ENCODE data around the gene PLEKHA5.

The PLEKHA5 gene

GRCh38 chr12:19183121-19183838 is 53.7 kb downstream of the PLEKHA5 start:
- Histone ChIP-seq H3K4me1 (no peaks in the 10 kb centered on the region), H3K27me3 (ENCODE audit: control insufficient read depth, insufficient read depth, low read length) (no peaks in the 10 kb centered on the region), H3K4me2 (ENCODE audit: low read length) (no peak overlapping the region), H3K4me3 (ENCODE audit: low read depth, low read length) (no peak overlapping the region), H3K79me2 (no peaks in the 10 kb centered on the region), H3K36me3 (ENCODE audit: control insufficient read depth, insufficient read depth, low read length) (no peaks in the 10 kb centered on the region), H2AFZ (no peak overlapping the region), H3K9me3 (ENCODE audit: control insufficient read depth, low read length) (no peaks in the 10 kb centered on the region), H3K9ac (no peak overlapping the region), H3K27ac (no peak overlapping the region)
- TF ChIP-seq CTCF (IDR thresholded peaks at IDR 0.05) = no peak

- Histone ChIP-seq H3K4me1 (no peaks in the 10 kb centered on the region), H3K27me3 (ENCODE audit: control insufficient read depth, insufficient read depth, low read length) (no peaks in the 10 kb centered on the region), H3K36me3 (ENCODE audit: control insufficient read depth, insufficient read depth, low read length) (no peaks in the 10 kb centered on the region), H3K27ac (no peak overlapping the region), H3K79me2 (peaks cover 3% of the 10 kb centered on the region), H3K4me2 (ENCODE audit: low read length) (no peak overlapping the region), H2AFZ (no peak overlapping the region), H3K4me3 (ENCODE audit: low read depth, low read length) (no peak overlapping the region), H3K9me3 (ENCODE audit: control insufficient read depth, low read length) (no peaks in the 10 kb centered on the region), H3K9ac (no peak overlapping the region)
- TF ChIP-seq CTCF (IDR thresholded peaks at IDR 0.05) = no peak
Observed at GRCh38 chr12:19185262-19185929, 55.9 kb downstream of the PLEKHA5 start.

DNA sequence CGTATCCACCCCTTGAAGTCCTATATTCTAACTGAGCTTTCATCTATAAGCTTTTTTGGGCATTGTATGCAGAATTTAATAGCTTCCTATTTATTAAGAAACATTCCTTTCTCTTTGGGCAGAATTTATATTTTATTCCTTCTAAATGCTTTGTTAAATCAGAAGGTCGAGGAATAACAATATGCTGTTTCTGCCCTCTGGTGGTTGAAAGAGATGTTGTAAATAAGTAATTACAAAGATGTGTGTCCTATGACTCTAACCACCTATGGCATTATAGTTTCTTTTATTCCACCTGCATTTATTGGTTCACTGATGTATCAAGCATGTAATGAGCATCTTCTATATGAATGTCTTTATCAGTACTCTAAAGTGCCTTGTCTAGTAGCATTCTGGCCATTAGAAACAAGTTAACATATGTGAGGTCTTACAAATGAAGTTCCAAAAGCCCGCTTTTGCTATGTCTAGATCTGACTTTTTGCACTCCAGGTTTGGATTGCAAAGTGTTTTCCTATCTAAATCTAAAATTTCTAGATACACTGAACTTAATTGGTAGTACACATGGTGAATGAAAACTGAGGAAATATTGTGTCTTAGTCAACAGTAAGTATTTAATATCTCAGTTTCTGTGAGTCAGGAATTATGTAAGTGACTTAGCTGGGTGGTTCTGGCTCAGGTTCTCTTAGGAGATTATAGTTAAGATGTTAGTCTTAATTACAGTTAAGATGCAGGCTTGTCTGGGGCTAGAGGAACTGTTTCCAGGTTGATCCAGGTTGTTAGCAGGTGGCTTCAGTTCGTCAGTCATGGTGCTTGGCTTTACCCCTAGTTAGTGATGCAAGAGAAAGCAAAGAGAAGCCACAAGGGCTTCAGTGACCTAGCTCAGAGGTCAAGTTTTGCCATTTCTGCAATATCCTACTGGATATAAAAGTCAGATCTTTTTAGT is 57.5 kb downstream of the PLEKHA5 start:
- no peak overlapping the region for H2AFZ ChIP-seq
- H3K4me1 ChIP-seq = peaks cover 5% of the 10 kb centered on the region
- no peak overlapping the region for H3K27ac ChIP-seq
- H3K4me2 ChIP-seq (ENCODE audit: low read length) = no peak overlapping the region
- no peak overlapping the region for H3K4me3 ChIP-seq (ENCODE audit: low read depth, low read length)
- H3K79me2 ChIP-seq = peaks cover 9% of the 10 kb centered on the region
- no peaks in the 10 kb centered on the region for H3K36me3 ChIP-seq (ENCODE audit: control insufficient read depth, insufficient read depth, low read length)
- H3K27me3 ChIP-seq (ENCODE audit: control insufficient read depth, insufficient read depth, low read length) = no peaks in the 10 kb centered on the region
- H3K9ac ChIP-seq = no peak overlapping the region
- peak; percentile 74 for TF ChIP-seq CTCF (IDR thresholded peaks at IDR 0.05)
- H3K9me3 ChIP-seq (ENCODE audit: control insufficient read depth, low read length) = no peaks in the 10 kb centered on the region

DNA sequence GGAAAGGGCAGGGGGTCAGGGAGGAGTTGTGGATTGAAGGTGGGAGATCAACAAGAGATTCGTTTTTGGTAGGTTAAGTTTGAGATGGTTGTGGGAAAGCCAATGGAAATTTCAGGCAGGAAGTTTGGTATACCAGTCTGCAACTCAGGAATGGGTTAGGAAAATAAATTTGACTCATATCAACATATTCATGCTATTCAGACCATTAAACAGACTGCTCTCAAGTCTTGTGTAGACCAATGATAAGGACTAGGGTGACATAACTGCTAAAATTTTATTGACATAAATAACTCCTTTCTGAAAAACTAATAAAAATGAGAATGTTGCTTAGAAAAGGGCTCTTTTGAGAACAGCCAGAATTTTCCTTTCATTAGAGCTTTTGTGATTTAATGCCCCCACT is 60.0 kb downstream of the PLEKHA5 start:
- Histone ChIP-seq H3K36me3 (ENCODE audit: control insufficient read depth, insufficient read depth, low read length) (no peaks in the 10 kb centered on the region), H2AFZ (no peak overlapping the region), H3K27me3 (ENCODE audit: control insufficient read depth, insufficient read depth, low read length) (no peaks in the 10 kb centered on the region), H3K4me2 (ENCODE audit: low read length) (no peak overlapping the region), H3K4me1 (peaks cover 5% of the 10 kb centered on the region), H3K27ac (no peak overlapping the region), H3K4me3 (ENCODE audit: low read depth, low read length) (no peak overlapping the region), H3K9ac (no peak overlapping the region), H3K9me3 (ENCODE audit: control insufficient read depth, low read length) (no peaks in the 10 kb centered on the region), H3K79me2 (peaks cover 16% of the 10 kb centered on the region)
- TF ChIP-seq CTCF (IDR thresholded peaks at IDR 0.05) = no peak

All from parathyroid adenoma (tissue), 2 donors.